GM21367 (cell line): ENCODE measurements around the gene SLC37A4.
"Not testable (repeated sequence)": the region's sequence is repeated elsewhere in the genome, so short reads cannot be mapped to it uniquely, and the experiment has no call there.

Experiments
- ATAC-seq: cut with Tn5 transposase; IDR thresholded peaks from one replicate; pipeline ENCODE4 v1.9.1; 2021; ENCODE audit not compliant: unreplicated experiment

The SLC37A4 gene

DNA sequence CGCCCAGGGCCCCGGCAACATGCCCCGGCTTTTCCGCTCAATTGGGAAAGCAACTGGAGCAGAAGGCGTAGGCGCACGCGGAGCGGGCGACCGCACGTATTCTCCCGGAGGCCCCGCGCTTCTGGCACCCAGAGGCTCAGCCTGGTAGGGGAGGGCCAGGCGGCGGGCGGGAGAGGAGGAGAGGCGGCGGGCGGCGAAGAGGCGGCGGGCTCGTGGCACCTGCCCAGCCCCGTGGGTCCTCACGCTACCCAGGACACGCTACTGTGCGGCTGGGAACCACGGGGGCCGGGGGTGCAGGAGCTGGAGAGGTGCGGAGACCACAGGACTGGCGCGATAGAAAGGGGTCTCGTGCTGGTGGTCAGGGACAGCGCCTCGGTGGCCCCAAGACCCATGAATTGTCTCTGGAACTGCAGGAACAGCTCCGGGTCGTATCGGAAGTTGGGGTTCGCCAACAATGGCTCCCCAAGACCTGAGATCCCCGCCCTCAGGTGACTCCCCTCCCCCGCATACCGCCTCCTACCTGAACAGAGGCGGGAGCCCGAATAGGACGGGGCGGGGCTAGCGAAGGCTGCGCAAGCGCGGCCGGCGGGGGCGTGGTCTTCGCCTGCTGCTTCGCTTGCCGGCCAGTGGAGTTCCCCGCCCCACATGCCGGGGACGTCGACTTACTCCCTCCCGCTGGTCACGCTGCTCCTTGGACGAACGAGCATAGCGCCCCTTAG, at the start of gene SLC37A4:
Gene SLC37A4, minus strand, starts transcription at position 549 of the 719 bp plus-strand sequence.
- peak; percentile 76 for ATAC-seq

- no peak for ATAC-seq
These were observed 48.2 kb upstream of the SLC37A4 start for GRCh38 chr11:119078675-119079420.

DNA sequence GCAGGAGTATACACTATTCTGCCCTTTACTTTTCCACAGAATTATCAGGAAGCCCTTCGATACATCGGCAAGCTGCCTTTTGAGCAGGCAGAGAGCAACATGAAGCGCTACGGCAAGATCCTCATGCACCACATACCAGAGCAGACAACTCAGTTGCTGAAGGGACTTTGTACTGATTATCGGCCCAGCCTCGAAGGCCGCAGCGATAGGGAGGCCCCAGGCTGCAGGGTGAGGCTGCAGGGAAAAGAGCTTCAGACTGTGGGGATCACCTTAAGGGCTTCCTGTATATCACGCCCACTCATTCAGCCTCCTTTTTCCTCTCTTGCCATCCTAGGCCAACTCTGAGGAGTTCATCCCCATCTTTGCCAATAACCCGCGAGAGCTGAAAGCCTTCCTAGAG, 47.2 kb upstream of the SLC37A4 start:
- ATAC-seq: no peak

- peak; percentile 79 for ATAC-seq
These were observed 36.9 kb upstream of the SLC37A4 start, which contains the start of gene VPS11 for GRCh38 chr11:119067371-119068222. VPS11 (plus strand) TSS chr11:119067818; CDS start chr11:119067824, 6 bp downstream.

- no peak for ATAC-seq
These were observed 34.7 kb upstream of the SLC37A4 start for GRCh38 chr11:119065369-119065768.

GRCh38 chr11:119062779-119063178, 32.1 kb upstream of the SLC37A4 start:
- ATAC-seq: no peak

- ATAC-seq: no peak
These were observed 30.6 kb upstream of the SLC37A4 start for GRCh38 chr11:119061256-119061655.

GRCh38 chr11:119059128-119059527, 28.5 kb upstream of the SLC37A4 start:
- not testable (repeated sequence) for ATAC-seq

DNA sequence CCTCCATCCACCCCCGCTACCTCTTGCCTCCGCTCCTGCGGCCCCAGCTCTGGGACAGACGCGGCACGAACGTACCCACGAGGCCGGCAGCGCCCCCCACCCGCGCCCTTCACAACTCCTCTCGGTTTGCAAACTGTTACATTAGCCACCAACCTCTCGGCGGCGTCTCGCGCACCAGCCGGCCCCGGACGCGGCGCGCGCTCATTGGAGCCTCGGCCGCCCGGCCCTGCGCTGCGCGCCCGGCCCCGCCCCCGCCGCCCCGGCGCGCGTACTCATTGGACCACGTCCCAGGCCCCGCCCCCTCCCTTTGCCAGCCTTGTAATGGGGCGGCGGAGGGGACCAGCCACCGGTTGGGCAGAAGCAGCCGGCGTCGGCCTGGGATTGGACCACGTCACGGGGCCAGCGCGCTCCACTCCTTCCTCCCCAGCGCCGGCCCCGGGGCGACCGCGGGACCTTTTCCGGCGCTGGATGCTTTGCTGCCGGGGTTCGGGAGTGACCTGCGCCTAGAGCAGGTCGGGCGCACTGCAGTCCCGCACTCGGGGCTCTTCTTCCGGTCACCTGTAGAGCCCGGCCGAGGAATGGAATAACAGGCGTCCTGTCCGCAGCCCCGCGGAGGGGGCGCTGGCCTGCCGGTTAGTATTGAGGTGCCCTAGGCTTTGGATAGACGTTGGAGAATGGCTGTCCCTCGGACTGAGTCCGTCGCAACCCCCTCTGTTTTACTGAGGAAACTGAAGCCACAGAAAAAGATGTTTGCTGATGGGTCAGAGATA, 26.5 kb upstream of the SLC37A4 start, which contains the start of gene HYOU1:
Gene HYOU1, minus strand, starts transcription at position 206 of the 770 bp plus-strand sequence. CDS start 1,045 bp downstream, outside the sequence.
- peak; percentile 94 for ATAC-seq

GRCh38 chr11:119056421-119056999, 25.8 kb upstream of the SLC37A4 start:
- no peak for ATAC-seq

- ATAC-seq: no peak
These were observed 25.2 kb upstream of the SLC37A4 start for GRCh38 chr11:119055901-119056300.

GRCh38 chr11:119054418-119054817, 23.7 kb upstream of the SLC37A4 start:
- no peak for ATAC-seq

- no peak for ATAC-seq
These were observed 21.6 kb upstream of the SLC37A4 start for GRCh38 chr11:119052163-119052814.

GRCh38 chr11:119051440-119052162, 20.9 kb upstream of the SLC37A4 start:
- ATAC-seq: no peak

DNA sequence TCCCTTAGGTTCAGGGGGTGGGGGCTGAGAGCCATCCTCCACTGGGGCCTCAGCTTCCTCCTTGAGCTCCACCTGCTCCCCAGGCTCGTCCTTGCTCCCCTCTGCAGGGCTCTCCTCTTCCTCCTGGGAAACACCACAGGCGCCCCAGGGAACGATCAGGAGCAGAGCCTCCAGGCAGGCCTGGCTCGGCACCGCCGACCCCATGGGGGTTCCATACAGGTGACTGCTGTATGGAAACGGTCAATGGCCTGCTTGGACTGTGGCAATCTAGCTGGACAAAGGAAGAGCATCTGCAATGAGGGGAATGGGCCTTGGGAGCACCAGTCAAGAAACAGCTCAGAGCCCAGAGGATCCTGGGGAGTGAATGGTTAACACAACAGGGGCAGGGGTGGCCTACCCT, 18.4 kb upstream of the SLC37A4 start:
- no peak for ATAC-seq

GRCh38 chr11:119048644-119049043, 18.0 kb upstream of the SLC37A4 start:
- no peak for ATAC-seq

DNA sequence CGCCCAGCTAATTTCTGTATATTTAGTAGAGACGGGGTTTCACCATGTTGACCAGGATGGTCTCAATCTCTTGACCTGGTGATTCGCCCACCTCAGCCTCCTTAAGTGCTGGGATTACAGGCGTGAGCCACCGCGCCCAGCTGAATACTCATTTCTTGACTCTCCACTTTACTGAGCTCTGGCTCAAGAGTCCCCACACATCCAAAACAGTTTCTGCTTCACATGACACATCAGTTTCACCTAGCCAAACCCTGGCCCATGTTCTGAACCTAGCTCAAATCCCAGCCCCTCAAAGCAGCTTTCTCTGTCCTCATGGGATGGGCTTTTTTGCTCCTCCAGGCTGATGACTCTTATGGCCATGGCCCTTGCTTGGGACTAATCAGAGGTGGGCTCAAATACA, 16.5 kb upstream of the SLC37A4 start:
- ATAC-seq: no peak

- ATAC-seq: no peak
These were observed 15.8 kb upstream of the SLC37A4 start for GRCh38 chr11:119046489-119046888.

DNA sequence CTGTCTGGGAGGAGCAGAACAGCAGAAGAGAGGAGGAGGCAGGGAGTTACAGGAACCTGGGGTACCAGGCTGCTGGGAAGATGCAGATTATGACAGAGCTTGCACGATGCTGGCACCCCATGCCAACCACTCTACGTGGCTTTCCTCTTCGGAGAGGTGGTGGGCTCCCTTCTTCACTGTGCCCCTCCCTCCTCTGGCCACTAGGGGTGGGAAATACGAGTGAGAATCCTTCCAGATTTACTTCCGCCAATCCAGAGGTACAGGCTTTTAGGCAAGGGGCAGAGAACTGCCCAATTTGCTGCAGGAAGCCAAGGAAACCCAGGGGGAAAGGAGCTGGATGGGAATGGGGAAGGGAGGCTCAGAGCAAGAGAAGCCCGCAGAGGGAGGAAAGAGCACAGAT, 14.0 kb upstream of the SLC37A4 start:
- ATAC-seq: no peak
